CD4-positive, alpha-beta T cell treated with Interleukin-17A for 1 hour (primary cell): ENCODE measurements around the gene NOX5.

Experiments
- DNase-seq: peaks from one replicate; pipeline ENCODE4 v3.0.0-alpha.2; 2020

Gene NOX5

GRCh38 chr15:69085325-69086081 lies 71.0 kb downstream of the NOX5 start:
- DNase-seq: no peak

GRCh38 chr15:69086427-69087204 lies 72.1 kb downstream of the NOX5 start:
- DNase-seq: no peak

GRCh38 chr15:69087366-69087976 lies 73.0 kb downstream of the NOX5 start:
- no peak for DNase-seq

- no peak for DNase-seq
Observed at GRCh38 chr15:69088300-69088965, 73.9 kb downstream of the NOX5 start.

- no peak for DNase-seq
Observed at GRCh38 chr15:69089258-69089657, 74.8 kb downstream of the NOX5 start.

GRCh38 chr15:69090197-69090948 lies 75.9 kb downstream of the NOX5 start:
- no peak for DNase-seq

- DNase-seq: no peak
Observed at GRCh38 chr15:69091654-69092053, 77.2 kb downstream of the NOX5 start.

- DNase-seq: no peak
Observed at GRCh38 chr15:69092159-69092558, 77.7 kb downstream of the NOX5 start.

- no peak for DNase-seq
Observed at GRCh38 chr15:69093127-69093526, 78.6 kb downstream of the NOX5 start.

- DNase-seq: no peak
Observed at GRCh38 chr15:69093614-69094013, 79.1 kb downstream of the NOX5 start.

GRCh38 chr15:69094124-69094921 lies 79.8 kb downstream of the NOX5 start:
- DNase-seq: no peak

- no peak for DNase-seq
Observed at GRCh38 chr15:69095274-69095673, 80.8 kb downstream of the NOX5 start.

GRCh38 chr15:69096196-69096595 lies 81.7 kb downstream of the NOX5 start:
- DNase-seq: no peak

GRCh38 chr15:69096626-69097025 lies 82.1 kb downstream of the NOX5 start:
- DNase-seq: no peak

- no peak for DNase-seq
Observed at GRCh38 chr15:69098771-69099170, 84.3 kb downstream of the NOX5 start.

GRCh38 chr15:69099941-69100340 lies 85.4 kb downstream of the NOX5 start:
- DNase-seq: no peak

- DNase-seq: no peak
Observed at GRCh38 chr15:69100821-69101220, 86.3 kb downstream of the NOX5 start.

GRCh38 chr15:69104050-69104750 lies 89.7 kb downstream of the NOX5 start:
- peak; percentile 29 for DNase-seq

GRCh38 chr15:69105451-69105985 lies 91.0 kb downstream of the NOX5 start:
- DNase-seq: no peak

GRCh38 chr15:69107025-69107620 lies 92.6 kb downstream of the NOX5 start:
- DNase-seq: no peak
